H1 (cell line): Measurements from ENCODE around the gene TATDN2. TPM values are rescaled to one million over a fixed set of nuclear protein-coding genes. Genes with fewer than 3 reads are reported as not detected.

ENCODE experiments used
- CTCF ChIA-PET: fragments of 300-600 bp; sonication (Branson Sonifier 250); formaldehyde crosslinking; loops from one replicate; lab custom pipeline; 2021; ENCODE audit not compliant: partially characterized antibody; lab: Charles Lee
- POLR2A ChIA-PET: fragments of 300-600 bp; sonication (Branson Sonifier 250); formaldehyde crosslinking; loops from one replicate; lab custom pipeline; 2021; ENCODE audit warnings: inconsistent platforms; ENCODE audit not compliant: partially characterized antibody; lab: Charles Lee
- DNase-seq, 2 experiments: peaks; one replicate each; pipeline versions ENCODE4 v3.0.0 to v3.0.0-alpha.2; 2010 to 2022; ENCODE audit warnings: low spot score in 2 of 2, low read depth in 1 of 2, mixed read lengths in 1 of 2
- FAIRE-seq: peaks from 2 replicates; lab custom pipeline; 2011; peaks lifted over from hg19 to GRCh38; lab: Jason Lieb, UNC
- H2AFZ ChIP-seq: 2 replicates; pipeline ENCODE4 v1.8.1; 2012; ENCODE audit warnings: low read length, inconsistent platforms
- H2AK5ac ChIP-seq: 2 replicates; pipeline ENCODE4 v1.6.1; 2013; ENCODE audit warnings: low read depth, low read length
- H2BK120ac ChIP-seq: replicated peaks from 2 replicates; pipeline ENCODE3; 2013; ENCODE audit warnings: low read depth, low read length, inconsistent platforms
- H2BK12ac ChIP-seq: 2 replicates; pipeline ENCODE4 v1.6.1; 2013; ENCODE audit warnings: low read depth, low read length
- H2BK15ac ChIP-seq: 2 replicates; pipeline ENCODE4 v1.6.1; 2013; ENCODE audit warnings: low read length
- H2BK20ac ChIP-seq: 2 replicates; pipeline ENCODE4 v1.6.1; 2013; ENCODE audit warnings: low read length
- H2BK5ac ChIP-seq: 2 replicates; pipeline ENCODE4 v1.6.1; 2013; ENCODE audit warnings: low read depth, low read length
- H3K14ac ChIP-seq: 2 replicates; pipeline ENCODE4 v1.6.1; 2013; ENCODE audit warnings: inconsistent platforms; ENCODE audit not compliant: insufficient read length
- H3K18ac ChIP-seq: 2 replicates; pipeline ENCODE4 v1.6.1; 2013; ENCODE audit warnings: low read length; ENCODE audit errors: extremely low read depth
- H3K23ac ChIP-seq: 2 replicates; pipeline ENCODE4 v1.6.1; 2013; ENCODE audit warnings: inconsistent platforms; ENCODE audit not compliant: insufficient read length
- H3K23me2 ChIP-seq: 2 replicates; pipeline ENCODE4 v1.6.1; 2013; ENCODE audit warnings: low read depth, low read length
- H3K27ac ChIP-seq: 2 replicates; pipeline ENCODE4 v1.6.1; 2011; ENCODE audit warnings: low read depth, low read length, inconsistent platforms
- H3K27me3 ChIP-seq, 4 experiments: replicated peaks in 1 of 4; 1 replicate in 1 of 4; 2 replicates in 3 of 4; pipeline versions ENCODE4 v1.6.1 to v1.8.1; 2011 to 2013; ENCODE audit warnings: low read length in 3 of 4, mild to moderate bottlenecking in 3 of 4, inconsistent platforms in 2 of 4, mixed read lengths in 2 of 4, moderate library complexity in 1 of 4; ENCODE audit not compliant: control insufficient read depth in 3 of 4, insufficient read depth in 3 of 4; ENCODE audit errors: extremely low read depth in 1 of 4
- H3K36me3 ChIP-seq, 4 experiments: 2 replicates each; pipeline versions ENCODE4 v1.6.1 to v1.8.1; 2011 to 2013; ENCODE audit warnings: mild to moderate bottlenecking in 4 of 4, low read length in 3 of 4, moderate library complexity in 2 of 4, control low read depth in 1 of 4, inconsistent platforms in 1 of 4; ENCODE audit not compliant: insufficient read depth in 4 of 4, control insufficient read depth in 2 of 4
- H3K4ac ChIP-seq: replicated peaks from 2 replicates; pipeline ENCODE3; 2013; ENCODE audit warnings: low read length, low read depth, mixed read lengths, inconsistent platforms; ENCODE audit not compliant: insufficient read length
- H3K4me1 ChIP-seq, 4 experiments: replicated peaks in 1 of 4; 1 replicate in 1 of 4; 2 replicates in 3 of 4; pipeline versions ENCODE4 v1.6.1 to v1.8.1; 2011 to 2013; ENCODE audit warnings: low read length in 3 of 4, inconsistent platforms in 2 of 4, mixed read lengths in 1 of 4; ENCODE audit not compliant: insufficient read depth in 4 of 4, control insufficient read depth in 3 of 4
- H3K4me2 ChIP-seq, 2 experiments: 2 replicates each; pipeline versions ENCODE4 v1.6.1 to v1.8.1; 2011 to 2013; ENCODE audit warnings: low read depth in 2 of 2, low read length in 2 of 2, control low read depth in 1 of 2, inconsistent platforms in 1 of 2, mild to moderate bottlenecking in 1 of 2; ENCODE audit not compliant: insufficient read depth in 1 of 2
- H3K4me3 ChIP-seq, 4 experiments: fragments of 200-600, 300-600 bp in 1 of 4; sonication (generic), shearing (Covaris generic), sonication (Bioruptor Twin) in 1 of 4; 2 replicates each; pipeline versions ENCODE4 v1.5.1 to v1.8.1; 2011 to 2016; ENCODE audit warnings: low read length in 4 of 4, low read depth in 3 of 4, control low read depth in 2 of 4, inconsistent platforms in 2 of 4, mild to moderate bottlenecking in 2 of 4, mixed read lengths in 1 of 4, moderate library complexity in 1 of 4; ENCODE audit not compliant: insufficient read depth in 2 of 4; ENCODE audit errors: extremely low read depth in 1 of 4
- H3K56ac ChIP-seq: replicated peaks from 2 replicates; pipeline ENCODE3; 2013; ENCODE audit warnings: low read depth, mild to moderate bottlenecking, mixed read lengths, low read length, inconsistent platforms; ENCODE audit not compliant: insufficient read length
- H3K79me1 ChIP-seq: 2 replicates; pipeline ENCODE4 v1.6.1; 2013; ENCODE audit warnings: low read depth, low read length, control low read depth
- H3K79me2 ChIP-seq, 2 experiments: 2 replicates each; pipeline versions ENCODE4 v1.6.1 to v1.8.1; 2012 to 2013; ENCODE audit warnings: low read length in 2 of 2, mild to moderate bottlenecking in 2 of 2, inconsistent platforms in 1 of 2; ENCODE audit not compliant: insufficient read depth in 2 of 2, control insufficient read depth in 1 of 2
- H3K9ac ChIP-seq, 4 experiments: replicated peaks in 1 of 4; 1 replicate in 1 of 4; 2 replicates in 3 of 4; pipeline versions ENCODE4 v1.6.1 to v1.8.1; 2011 to 2013; ENCODE audit warnings: low read depth in 3 of 4, low read length in 3 of 4, control low read depth in 2 of 4, mild to moderate bottlenecking in 2 of 4, moderate library complexity in 2 of 4, inconsistent platforms in 1 of 4; ENCODE audit errors: extremely low read depth in 1 of 4
- H3K9me3 ChIP-seq, 2 experiments: 2 replicates each; pipeline versions ENCODE4 v1.6.1 to v1.8.1; 2012 to 2013; ENCODE audit warnings: mild to moderate bottlenecking in 2 of 2, moderate library complexity in 2 of 2, control low read depth in 1 of 2, inconsistent platforms in 1 of 2, low read depth in 1 of 2, low read length in 1 of 2, mixed read lengths in 1 of 2; ENCODE audit not compliant: insufficient read depth in 2 of 2
- H4K20me1 ChIP-seq, 2 experiments: replicated peaks in 1 of 2; 2 replicates each; pipeline versions ENCODE3 to v1.8.1; 2011 to 2013; ENCODE audit warnings: inconsistent platforms in 2 of 2, low read length in 2 of 2, mild to moderate bottlenecking in 1 of 2; ENCODE audit not compliant: insufficient read depth in 2 of 2, control insufficient read depth in 1 of 2
- H4K5ac ChIP-seq: 2 replicates; pipeline ENCODE4 v1.6.1; 2013; ENCODE audit warnings: low read length, low read depth, mixed read lengths, inconsistent platforms; ENCODE audit not compliant: insufficient read length
- H4K8ac ChIP-seq: 2 replicates; pipeline ENCODE4 v1.8.0; 2013; ENCODE audit warnings: mild to moderate bottlenecking, moderate library complexity, low read length, inconsistent platforms; ENCODE audit not compliant: insufficient read depth; ENCODE audit errors: extremely low read depth
- H4K91ac ChIP-seq: replicated peaks from 2 replicates; pipeline ENCODE3; 2013; ENCODE audit warnings: low read length, mixed read lengths, inconsistent platforms; ENCODE audit not compliant: insufficient read length
- CBX8 ChIP-seq: fragments of 300-800, 300-1000 bp; sonication (generic); IDR thresholded peaks from 2 replicates; pipeline ENCODE4 v1.7.1; 2016; ENCODE audit warnings: low read depth, low read length, borderline replicate concordance
- CHD2 ChIP-seq: IDR thresholded peaks from 2 replicates; pipeline ENCODE4 v1.6.1; 2012; ENCODE audit warnings: low read length, improper control_type of control experiment
- CTBP2 ChIP-seq: IDR thresholded peaks from 2 replicates; pipeline ENCODE4 v1.7.0; 2011; ENCODE audit warnings: borderline replicate concordance, mild to moderate bottlenecking, moderate library complexity, mixed read lengths, low read length; ENCODE audit not compliant: insufficient read depth, insufficient read length
- NANOG ChIP-seq: IDR thresholded peaks from 2 replicates; pipeline ENCODE4 v1.6.1; 2011; ENCODE audit warnings: low read length, low read depth, mild to moderate bottlenecking, inconsistent platforms; ENCODE audit not compliant: insufficient read depth, poor library complexity, severe bottlenecking
- RNF2 ChIP-seq: fragments of 200-900, 300-1000 bp; sonication (generic); IDR thresholded peaks from 2 replicates; pipeline ENCODE4 v1.7.1; 2016; ENCODE audit warnings: borderline replicate concordance, low read depth, mild to moderate bottlenecking, antibody characterized with exemption, low read length; ENCODE audit not compliant: poor library complexity, severe bottlenecking; ENCODE audit errors: missing control alignments
- WGBS, 2 experiments: shearing (Covaris generic) in 1 of 2; methylation state at CpG; one replicate each; pipeline versions ENCODE4 v1.1.6 to v1.1.7; 2013 to 2015; ENCODE audit warnings: low lambda C conversion rate in 2 of 2, mixed read lengths in 2 of 2, inconsistent platforms in 1 of 2, low coverage in 1 of 2, missing lambda C conversion rate in 1 of 2; ENCODE audit not compliant: insufficient replicate concordance in 2 of 2, insufficient coverage in 1 of 2, insufficient read length in 1 of 2; ENCODE audit errors: extremely low coverage in 1 of 2, missing lambda C conversion rate in 1 of 2; 5-methylcytosine and 5-hydroxymethylcytosine counted together
- long read RNA-seq, 2 experiments: library from RNA in 1 of 2; library from capped mRNA in 1 of 2; stranded (forward); transcript quantifications; one replicate each; pipeline ENCODE4 v2.0.0, GENCODE V29; 2021; ENCODE audit warnings: inconsistent platforms in 1 of 2
- polyA minus RNA-seq, 3 experiments: library from RNA; depleted of rRNA, polyadenylated mRNA; stranded (reverse); fragments of >200 nt; gene quantifications; 1 replicate in 2 of 3; 2 replicates in 1 of 3; pipeline ENCODE4 v1.2.3, GENCODE V29; 2011
- polyA plus RNA-seq, 7 experiments: library from polyadenylated mRNA; depleted of rRNA in 3 of 7; stranded (reverse) in 5 of 7; unstranded in 2 of 7; fragments of >200 nt in 5 of 7; fragments of 200-250 nt in 2 of 7; gene quantifications; 1 replicate in 5 of 7; 2 replicates in 1 of 7; 4 replicates in 1 of 7; pipeline versions ENCODE4 v1.2.1 to v1.2.3, GENCODE V29; 2011 to 2013; ENCODE audit warnings: missing spikeins in 2 of 7, mixed read lengths in 2 of 7
- total RNA-seq: library from RNA; stranded (reverse); fragmentation: NEBNext Ultra II Directional; extraction: Animal tissue kit (Norgen Biotek cat#: 25700); gene quantifications from 2 replicates; pipeline ENCODE4 v1.2.1, GENCODE V29; 2021

The TATDN2 gene
- total RNA-seq (34.8 and 35.3 TPM in 2 replicates), polyA plus RNA-seq (2011; rRNA removed) (12.1 and 12.3 TPM in 2 replicates), polyA minus RNA-seq (2011; rRNA and poly(A)+ RNA removed) (39.2 and 40.9 TPM in 2 replicates)
- polyA plus RNA-seq (2011; cell fraction: cytosol; rRNA removed): 11.5 TPM
- polyA plus RNA-seq (2011; cell fraction: nucleus; rRNA removed): 17.6 TPM
- 21.3 to 23.2 TPM (median 21.9 TPM) in 4 replicates for polyA plus RNA-seq (2012, experiment 1 of 2)
- 18.4 TPM for polyA plus RNA-seq (2012, experiment 2 of 2)
- 14.6 TPM for polyA plus RNA-seq (2013, experiment 1 of 2)
- 15.0 TPM for polyA plus RNA-seq (2013, experiment 2 of 2)
- polyA minus RNA-seq (2011; cell fraction: cytosol; rRNA and poly(A)+ RNA removed): 13.6 TPM
- polyA minus RNA-seq (2011; cell fraction: nucleus; rRNA and poly(A)+ RNA removed): 36.3 TPM
- long read RNA-seq, experiment 1, full-length matches to known transcripts: 6 of 31 reads
- long read RNA-seq, experiment 1, partial matches to known transcripts: 21 of 31 reads
- long read RNA-seq, experiment 1, other reads (novel, unspliced or antisense): 4 of 31 reads
- long read RNA-seq, experiment 2, partial matches to known transcripts: 1 of 1 reads
- long read RNA-seq, experiment 2, other reads (novel, unspliced or antisense): 0 of 1 reads

- FAIRE-seq (no peak), DNase-seq (peak; percentile 89 to 97)
- Histone ChIP-seq H3K56ac (peak within 1 kb of the TSS; percentile 90), H3K4ac (peak within 1 kb of the TSS; percentile 2), H4K5ac (peak within 1 kb of the TSS; percentile 15), H3K9me3 (no peaks in the 10 kb centered on the region), H3K23ac (no peak within 1 kb of the TSS), H3K9ac (peak within 1 kb of the TSS; percentile 78 to 84 (median 83)), H4K91ac (peak within 1 kb of the TSS; percentile 88), H3K23me2 (peaks cover 12% of the 10 kb centered on the region; the same call in 1 of the 2 replicates), H2BK120ac (no peak within 1 kb of the TSS), H2BK5ac (0 out of 2 replicates have a peak within 1 kb of the TSS, but pooled peaks have one; percentile 32), H3K4me3 (peak within 1 kb of the TSS; percentile 72 to 92 (median 86)), H3K18ac (peak within 1 kb of the TSS; percentile 83), H3K79me2 (peaks cover 0 to 31% of the 10 kb centered on the region in 2 experiments; a peak in 2 of 4 replicates), H2AK5ac (peak within 1 kb of the TSS; percentile 39; the same call in 1 of the 2 replicates), H3K14ac (no peak within 1 kb of the TSS), H3K4me2 (peak within 1 kb of the TSS; percentile 98 to 99), H2AFZ (peak within 1 kb of the TSS; percentile 31; the same call in 1 of the 2 replicates), H2BK15ac (no peak within 1 kb of the TSS), H3K27ac (peak within 1 kb of the TSS; percentile 58; the same call in 1 of the 2 replicates), H2BK12ac (peak within 1 kb of the TSS; percentile 81), H4K8ac (peak within 1 kb of the TSS; percentile 91; the same call in 1 of the 2 replicates), H2BK20ac (no peak within 1 kb of the TSS), H3K4me1 (peaks cover 0 to 11% (median 7%) of the 10 kb centered on the region in 4 experiments; a peak in 6 of 7 replicates), H4K20me1 (peaks cover 0 to 2% of the 10 kb centered on the region in 2 experiments), H3K27me3 (no peaks in the 10 kb centered on the region), H3K79me1 (peaks cover 11% of the 10 kb centered on the region), H3K36me3 (peaks cover 0 to 8% (median 3%) of the 10 kb centered on the region in 4 experiments; a peak in 2 of 8 replicates)
- 1% methylated on average over 46 of the region's 80 CpGs; no CpG with 5 or more reads in 1 of the 2 experiments for WGBS, 2 experiments
- POLR2A ChIA-PET: interaction anchor here (0.7 to 4.7 kb wide), 16 partner anchors 9 to 110 kb away, joined by 3 to 26 read pairs (median 4); partner anchors contain the start of gene IRAK2
- CTCF ChIA-PET: interaction anchor here (1.0 to 1.3 kb wide), 3 partner anchors 10 to 33 kb away, joined by 3 to 5 read pairs (median 5); no protein-coding TSS in a partner anchor
- TF ChIP-seq RNF2: no peak
- TF ChIP-seq CHD2: peak; percentile 60; the same call in 1 of the 2 replicates
- TF ChIP-seq NANOG: no peak
- no peak for TF ChIP-seq CBX8
- TF ChIP-seq CTBP2: no peak
These were observed at the start of gene TATDN2 for GRCh38 chr3:10248184-10248983. TATDN2 (plus strand) TSS chr3:10248459; CDS start chr3:10249201, 742 bp downstream.
